Heart left ventricle (tissue), 16 donors: Measurements from ENCODE around the gene SPNS2. TPM values are rescaled to one million over a fixed set of nuclear protein-coding genes. Genes with fewer than 3 reads are reported as not detected.
A peak's percentile ranks its signal among the peaks of the same experiment; 100 is the strongest.

Experiments
- ATAC-seq, 4 donors: fragments of 200-7000 bp; cut with Tn5 transposase; one replicate each; pipeline ENCODE4 v1.9.1; 2020 to 2022; ENCODE audit warnings: moderate library complexity in 4 of 4, mild to moderate bottlenecking in 3 of 4, moderate number of reproducible peaks in 1 of 4
- DNase-seq, 5 donors: peaks; one replicate each; pipeline ENCODE4 v3.0.0-alpha.2; 2020
- H3K27ac ChIP-seq, 12 donors: fragments of 200-600 bp; sonication (generic) in 4 of 12; one replicate each; pipeline versions ENCODE4 v1.5.0 to v1.8.0; 2016 to 2022; ENCODE audit warnings: mild to moderate bottlenecking in 2 of 12
- H3K27me3 ChIP-seq, 9 donors: fragments of 200-600 bp; sonication (generic) in 2 of 9; one replicate each; pipeline versions ENCODE4 v1.5.1 to v1.8.0; 2016 to 2022; ENCODE audit warnings: mild to moderate bottlenecking in 3 of 9
- H3K36me3 ChIP-seq, 9 donors: fragments of 200-600 bp; sonication (generic) in 2 of 9; one replicate each; pipeline versions ENCODE4 v1.5.0 to v1.8.0; 2018 to 2022; ENCODE audit warnings: mild to moderate bottlenecking in 2 of 9
- H3K4me1 ChIP-seq, 12 donors: fragments of 200-600 bp; sonication (generic) in 4 of 12; one replicate each; pipeline versions ENCODE4 v1.5.0 to v1.8.0; 2016 to 2022; ENCODE audit warnings: mild to moderate bottlenecking in 3 of 12
- H3K4me3 ChIP-seq, 12 donors: fragments of 200-600 bp; sonication (generic) in 4 of 12; one replicate each; pipeline versions ENCODE4 v1.5.0 to v1.8.0; 2017 to 2022; ENCODE audit warnings: mild to moderate bottlenecking in 9 of 12, moderate library complexity in 4 of 12
- H3K9me3 ChIP-seq, 12 donors: fragments of 200-600 bp; sonication (generic) in 4 of 12; one replicate each; pipeline versions ENCODE4 v1.5.0 to v1.8.0; 2016 to 2022; ENCODE audit warnings: mild to moderate bottlenecking in 1 of 12
- POLR2A ChIP-seq, 2 donors: fragments of 450-650 bp; IDR thresholded peaks; one replicate each; pipeline ENCODE4 v1.6.1; 2017; ENCODE audit warnings: antibody characterized with exemption in 2 of 2, mild to moderate bottlenecking in 2 of 2, moderate library complexity in 2 of 2
- WGBS, 4 donors: extraction: QIAGEN DNeasy Blood & Tissue Kit in 2 of 4; methylation state at CpG; one replicate each; pipeline versions ENCODE4 v1.1.5 to v1.1.7; 2013 to 2018; 5-methylcytosine and 5-hydroxymethylcytosine counted together
- intact Hi-C, 10 donors: fragments of 100-400 bp; cut with DNase I; formaldehyde crosslinking; loops; one replicate each; pipeline versions ENCODE4 v1.11.1 to v1.14.2; 2022
- polyA plus RNA-seq, 2 donors: library from polyadenylated mRNA; stranded (reverse); fragments of 200-250 nt; gene quantifications; one replicate each; pipeline ENCODE4 v1.2.3, GENCODE V29; 2013
- total RNA-seq, 9 donors: library from RNA; depleted of rRNA in 2 of 9; stranded (reverse); fragments of >200 nt in 2 of 9; fragmentation: NEBNext Ultra II Directional in 3 of 9; extraction: Animal tissue kit (Norgen Biotek cat#: 25700) in 3 of 9; gene quantifications; one replicate each; pipeline versions ENCODE4 v1.1.0 to v1.2.4, GENCODE V29; 2016 to 2023
- TF ChIP-seq, protein P1 (sequence below), 12 donors: fragments of 200-600 bp; sonication (generic) in 4 of 12; IDR thresholded peaks; one replicate each; pipeline versions ENCODE4 v1.5.0 to v1.8.0; 2018 to 2022; ENCODE audit warnings: antibody characterized with exemption in 12 of 12, mild to moderate bottlenecking in 5 of 12
- donor health status: ischemic (EF 13 %, LVEDD 7.1; RV severe dilation, severe dysfunction).
- donor health status: healthy with polysubstance abuse.
- donor health status: DM: no; HTN: yes; CAD: no.
- donor health status: DM: no; HTN: no; CAD: no.
- donor health status: ischemic (EF 25% LVEDD 6.9; RV normal size, moderate dysfunction).
- donor health status: ischemic (EF 25% LVEDD 5.7; RV mildly dilated, moderate dysfunction).
- donor health status: healthy.
- donor health status: DM: yes; HTN: yes; CAD: no.
- donor health status: ischemic (EF 35%, LVEDD 5.7; RV mildly dilated, moderate dysfunction).
- donor health status: nonischemic (EF 11% LVEDD 7.7; RV severe dilation, severe dysfunction).
- donor health status: DM: yes; HTN: yes; CAD: no.
- donor health status: PGD.
- donor health status: ischemic (EF 29% LVEDD 5.4; RV normal size, mild dysfunction).
- donor health status: nonischemic (EF 23%, LVEDD 6.1; RV moderate dilation, normal function).

SPNS2 gene
- total and polyA plus RNA-seq, 11 donors = 6.4 to 22.0 (median 13.3) TPM

DNA sequence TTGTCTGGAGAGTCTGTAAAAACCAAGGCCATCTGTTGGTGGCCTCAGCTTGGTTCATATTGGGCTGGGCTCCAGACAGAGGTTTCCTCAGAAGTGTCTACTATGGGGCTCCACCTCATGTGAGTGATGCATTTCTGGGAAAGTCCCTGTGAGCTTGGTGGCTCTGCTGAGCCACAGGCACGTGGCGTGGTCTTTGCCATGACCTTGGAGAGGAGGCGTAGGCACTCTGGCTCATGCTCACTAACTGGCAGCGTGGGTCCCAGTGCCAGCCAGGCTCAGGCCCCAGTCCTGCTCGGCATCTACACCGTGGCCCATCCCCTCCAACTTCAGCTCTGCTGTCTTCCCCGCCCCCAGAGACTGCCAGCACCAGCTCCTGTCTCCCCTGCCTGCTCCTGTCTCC lies 75.0 kb downstream of the SPNS2 start:
- ATAC-seq = peak; percentile 71 to 93 (median 92)
- no peak overlapping the region for H3K4me3 ChIP-seq
- H3K27ac ChIP-seq = peak overlapping the region in 7 of 12 donors; percentile 13 to 57 (median 43)
- no peak for TF ChIP-seq POLR2A (IDR thresholded peaks at IDR 0.05)
- intact Hi-C loops = no loop called here
- WGBS, 4 donors = 34 to 49% (median 42%) methylated on average over 7 of the region's 7 CpGs
- no peaks in the 10 kb centered on the region for H3K9me3 ChIP-seq
- no peaks in the 10 kb centered on the region for H3K27me3 ChIP-seq
- peak in 4 of 5 donors; percentile 51 to 86 (median 75) for DNase-seq
- H3K36me3 ChIP-seq = no peaks in the 10 kb centered on the region
- H3K4me1 ChIP-seq = peaks cover 0 to 15% (median 2%) of the 10 kb centered on the region in 12 donors

DNA sequence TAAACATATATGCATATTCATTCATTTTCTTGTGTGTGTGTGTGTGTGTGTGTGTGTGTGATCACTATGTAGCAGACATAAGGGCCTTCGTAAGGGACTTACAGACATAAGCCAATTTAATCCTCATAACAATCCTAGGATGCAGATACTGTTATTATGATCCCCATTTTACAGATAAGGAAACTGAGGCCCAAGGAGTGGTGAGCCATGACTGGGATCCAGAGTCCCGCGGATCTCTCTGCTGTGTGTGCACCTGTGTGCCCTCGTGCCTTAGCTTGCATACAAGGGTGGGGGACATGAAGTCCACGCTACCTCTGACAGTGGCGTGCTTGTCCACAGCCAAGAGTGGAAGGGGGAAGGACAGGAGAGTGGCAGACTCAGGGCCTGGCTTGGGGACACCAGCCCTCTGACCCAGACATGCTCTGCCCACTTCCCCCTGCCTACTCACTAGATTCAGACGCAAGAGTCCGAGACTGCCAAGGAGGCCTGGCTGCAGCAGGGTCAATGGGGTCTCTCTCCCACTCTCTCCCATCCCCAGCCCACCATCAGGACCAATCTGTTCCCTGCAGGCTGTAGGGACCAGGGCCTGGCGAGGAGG lies 75.9 kb downstream of the SPNS2 start:
- Histone ChIP-seq H3K27me3 (no peaks in the 10 kb centered on the region), H3K4me1 (peaks cover 0 to 15% (median 2%) of the 10 kb centered on the region in 12 donors), H3K9me3 (no peaks in the 10 kb centered on the region), H3K36me3 (no peaks in the 10 kb centered on the region), H3K4me3 (no peak overlapping the region), H3K27ac (no peak overlapping the region)
- 95 to 97% (median 97%) methylated on average over 9 of the region's 9 CpGs for WGBS, 4 donors
- DNase-seq (peak in 1 of 5 donors; percentile 8), ATAC-seq (no peak)
- TF ChIP-seq POLR2A (IDR thresholded peaks at IDR 0.05) = no peak
- TF ChIP-seq, protein P1, sequence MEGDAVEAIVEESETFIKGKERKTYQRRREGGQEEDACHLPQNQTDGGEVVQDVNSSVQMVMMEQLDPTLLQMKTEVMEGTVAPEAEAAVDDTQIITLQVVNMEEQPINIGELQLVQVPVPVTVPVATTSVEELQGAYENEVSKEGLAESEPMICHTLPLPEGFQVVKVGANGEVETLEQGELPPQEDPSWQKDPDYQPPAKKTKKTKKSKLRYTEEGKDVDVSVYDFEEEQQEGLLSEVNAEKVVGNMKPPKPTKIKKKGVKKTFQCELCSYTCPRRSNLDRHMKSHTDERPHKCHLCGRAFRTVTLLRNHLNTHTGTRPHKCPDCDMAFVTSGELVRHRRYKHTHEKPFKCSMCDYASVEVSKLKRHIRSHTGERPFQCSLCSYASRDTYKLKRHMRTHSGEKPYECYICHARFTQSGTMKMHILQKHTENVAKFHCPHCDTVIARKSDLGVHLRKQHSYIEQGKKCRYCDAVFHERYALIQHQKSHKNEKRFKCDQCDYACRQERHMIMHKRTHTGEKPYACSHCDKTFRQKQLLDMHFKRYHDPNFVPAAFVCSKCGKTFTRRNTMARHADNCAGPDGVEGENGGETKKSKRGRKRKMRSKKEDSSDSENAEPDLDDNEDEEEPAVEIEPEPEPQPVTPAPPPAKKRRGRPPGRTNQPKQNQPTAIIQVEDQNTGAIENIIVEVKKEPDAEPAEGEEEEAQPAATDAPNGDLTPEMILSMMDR (IDR thresholded peaks at IDR 0.05) = no peak
- intact Hi-C loops = no loop called here

DNA sequence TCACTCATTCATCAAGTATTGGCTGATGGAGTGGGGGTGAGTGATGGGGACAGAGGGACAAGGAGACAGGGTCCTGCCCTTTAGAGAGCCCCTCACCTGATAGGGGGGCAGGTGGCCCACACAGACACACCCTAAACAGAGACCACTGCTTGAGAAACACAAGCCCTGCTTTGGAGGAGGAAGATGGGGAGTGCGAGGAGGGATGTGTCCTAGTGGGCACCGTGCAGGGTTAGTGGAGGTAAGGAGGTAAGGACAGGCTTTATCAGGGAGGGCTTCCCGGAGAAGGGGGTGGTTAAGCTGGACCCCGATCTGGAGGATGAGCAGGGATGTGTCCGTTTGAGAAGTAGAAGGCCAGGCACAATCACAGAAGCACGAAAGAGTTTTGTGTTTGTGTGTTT lies 77.5 kb downstream of the SPNS2 start:
- no peaks in the 10 kb centered on the region for H3K9me3 ChIP-seq
- 75 to 86% (median 81%) methylated on average over 6 of the region's 6 CpGs for WGBS, 4 donors
- TF ChIP-seq POLR2A (IDR thresholded peaks at IDR 0.05) = no peak
- TF ChIP-seq, protein P1 (IDR thresholded peaks at IDR 0.05) = no peak
- no peak for ATAC-seq
- peak in 1 of 5 donors; percentile 8 for DNase-seq
- intact Hi-C loops = no loop called here
- H3K4me1 ChIP-seq = peaks cover 0 to 15% (median 2%) of the 10 kb centered on the region in 12 donors
- H3K36me3 ChIP-seq = no peaks in the 10 kb centered on the region
- no peak overlapping the region for H3K4me3 ChIP-seq
- H3K27ac ChIP-seq = peak overlapping the region in 1 of 12 donors; percentile 6
- no peaks in the 10 kb centered on the region for H3K27me3 ChIP-seq

DNA sequence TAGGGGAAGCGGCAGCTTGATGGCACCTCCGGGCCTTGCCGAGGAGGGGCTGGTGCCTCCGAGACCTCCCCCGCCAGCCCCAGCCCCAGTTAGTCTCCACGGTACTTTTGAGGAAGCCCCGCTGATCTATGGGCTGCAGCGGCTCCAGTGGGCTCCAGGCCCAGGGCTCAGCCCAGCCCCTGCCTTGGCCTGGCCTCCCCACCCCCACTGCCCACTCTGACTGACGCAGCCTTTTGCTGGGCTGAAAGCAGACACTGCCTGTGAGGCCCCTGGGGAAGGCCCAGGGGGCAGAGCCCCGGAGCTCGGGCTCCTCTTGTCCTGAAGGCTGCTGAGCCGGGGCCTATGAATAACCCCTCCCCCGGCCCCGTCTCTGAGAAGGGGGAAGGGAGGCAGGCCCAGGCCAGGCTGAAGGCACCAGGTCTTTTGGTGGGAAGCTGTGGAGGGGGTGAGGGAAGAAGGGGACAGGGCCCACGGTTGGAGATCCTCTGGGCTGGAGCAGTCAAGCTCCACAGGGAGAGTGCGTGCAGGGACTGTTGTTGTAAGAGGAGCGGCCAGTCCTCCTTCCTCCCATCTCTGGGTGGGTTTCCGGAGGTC lies 78.1 kb downstream of the SPNS2 start:
- no peak overlapping the region for H3K4me3 ChIP-seq
- H3K27ac ChIP-seq = no peak overlapping the region
- H3K27me3 ChIP-seq = peaks cover 0 to 4% (median 0%) of the 10 kb centered on the region in 9 donors
- 44 to 66% (median 64%) methylated on average over 11 to 18 of the region's 18 CpGs for WGBS, 4 donors
- no peaks in the 10 kb centered on the region for H3K36me3 ChIP-seq
- ATAC-seq = peak in 1 of 4 donors; percentile 33
- intact Hi-C loops = no loop called here
- H3K9me3 ChIP-seq = no peaks in the 10 kb centered on the region
- H3K4me1 ChIP-seq = peaks cover 0 to 15% (median 2%) of the 10 kb centered on the region in 12 donors
- DNase-seq = peak in 1 of 5 donors; percentile 18
- no peak for TF ChIP-seq POLR2A (IDR thresholded peaks at IDR 0.05)
- TF ChIP-seq, protein P1 (IDR thresholded peaks at IDR 0.05) = no peak
